Peyer's patch (tissue), 4 donors: ENCODE data around the gene KRTAP1-1. TPM values are rescaled to one million over a fixed set of nuclear protein-coding genes. Genes with fewer than 3 reads are reported as not detected.
"Not testable (repeated sequence)": the region's sequence is repeated elsewhere in the genome, so short reads cannot be mapped to it uniquely, and the experiment has no call there.

ENCODE experiments used
- DNase-seq, 3 donors: peaks; one replicate each; pipeline ENCODE4 v3.0.0-alpha.2; 2017 to 2019
- H3K27ac ChIP-seq, 4 donors: fragments of 200-600 bp; sonication (generic); one replicate each; pipeline ENCODE4 v1.5.1; 2016 to 2019
- H3K27me3 ChIP-seq, 2 donors: fragments of 200-600 bp; sonication (generic); one replicate each; pipeline ENCODE4 v1.5.1; 2019
- H3K36me3 ChIP-seq, 3 donors: fragments of 200-600 bp; sonication (generic); one replicate each; pipeline ENCODE4 v1.5.1; 2016 to 2019
- H3K4me1 ChIP-seq, 4 donors: fragments of 200-600 bp; sonication (generic); one replicate each; pipeline ENCODE4 v1.5.1; 2016 to 2019
- H3K4me3 ChIP-seq, 4 donors: fragments of 200-600 bp; sonication (generic); 1 replicate in 3 of 4; 2 replicates in 1 of 4; pipeline ENCODE4 v1.5.1; 2016 to 2019; ENCODE audit warnings: mild to moderate bottlenecking in 1 of 4
- H3K9me3 ChIP-seq, 4 donors: fragments of 200-600 bp; sonication (generic); one replicate each; pipeline ENCODE4 v1.5.1; 2016 to 2019; ENCODE audit warnings: mild to moderate bottlenecking in 1 of 4
- POLR2A ChIP-seq, 2 donors: fragments of 450-650 bp; IDR thresholded peaks; one replicate each; pipeline ENCODE4 v1.5.1; 2017; ENCODE audit warnings: antibody characterized with exemption in 2 of 2, mild to moderate bottlenecking in 2 of 2, moderate library complexity in 2 of 2
- total RNA-seq, 4 donors: library from RNA; depleted of rRNA; stranded (reverse); fragments of >200 nt; gene quantifications; one replicate each; pipeline ENCODE4 v1.1.0, GENCODE V29; 2016
- TF ChIP-seq, protein P1 (sequence below), 6 experiments: fragments of 450-650 bp in 4 of 6; fragments of 200-600 bp in 2 of 6; sonication (generic) in 1 of 6; IDR thresholded peaks; one replicate each; pipeline ENCODE4 v1.5.1; 2017 to 2019; ENCODE audit warnings: antibody characterized with exemption in 6 of 6, mild to moderate bottlenecking in 3 of 6, moderate library complexity in 1 of 6

The KRTAP1-1 gene
- total RNA-seq, 4 donors from 2014 or later: not detected

DNA sequence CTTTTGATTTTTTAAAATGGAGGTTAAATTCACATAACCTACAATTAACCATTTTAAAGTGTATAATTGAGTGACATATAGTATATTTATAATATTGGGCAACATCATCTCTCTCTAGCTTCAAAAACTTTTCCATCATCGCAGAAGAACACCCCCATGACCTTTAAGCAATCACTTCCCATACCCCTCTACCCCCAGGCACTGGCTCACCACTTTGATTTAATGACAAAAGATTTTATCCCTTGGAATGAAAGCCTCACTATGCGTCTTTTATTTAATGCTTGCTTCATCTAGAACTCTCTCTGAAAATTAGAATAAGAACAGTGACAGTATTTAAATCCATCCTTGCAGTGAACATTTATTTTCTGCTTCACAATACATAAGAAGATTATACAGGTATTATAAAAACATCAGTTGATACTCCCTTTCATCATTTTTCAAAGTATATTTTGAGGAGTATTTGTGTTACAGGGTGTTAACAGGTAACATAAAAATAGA, 3.3 kb downstream of the KRTAP1-1 start:
- DNase-seq: no peak
- Histone ChIP-seq H3K27me3 (no peaks in the 10 kb centered on the region), H3K9me3 (no peaks in the 10 kb centered on the region), H3K4me3 (no peak overlapping the region), H3K27ac (no peak overlapping the region), H3K4me1 (no peaks in the 10 kb centered on the region), H3K36me3 (no peaks in the 10 kb centered on the region)
- no peak for TF ChIP-seq POLR2A (IDR thresholded peaks at IDR 0.05)
- TF ChIP-seq, protein P1, sequence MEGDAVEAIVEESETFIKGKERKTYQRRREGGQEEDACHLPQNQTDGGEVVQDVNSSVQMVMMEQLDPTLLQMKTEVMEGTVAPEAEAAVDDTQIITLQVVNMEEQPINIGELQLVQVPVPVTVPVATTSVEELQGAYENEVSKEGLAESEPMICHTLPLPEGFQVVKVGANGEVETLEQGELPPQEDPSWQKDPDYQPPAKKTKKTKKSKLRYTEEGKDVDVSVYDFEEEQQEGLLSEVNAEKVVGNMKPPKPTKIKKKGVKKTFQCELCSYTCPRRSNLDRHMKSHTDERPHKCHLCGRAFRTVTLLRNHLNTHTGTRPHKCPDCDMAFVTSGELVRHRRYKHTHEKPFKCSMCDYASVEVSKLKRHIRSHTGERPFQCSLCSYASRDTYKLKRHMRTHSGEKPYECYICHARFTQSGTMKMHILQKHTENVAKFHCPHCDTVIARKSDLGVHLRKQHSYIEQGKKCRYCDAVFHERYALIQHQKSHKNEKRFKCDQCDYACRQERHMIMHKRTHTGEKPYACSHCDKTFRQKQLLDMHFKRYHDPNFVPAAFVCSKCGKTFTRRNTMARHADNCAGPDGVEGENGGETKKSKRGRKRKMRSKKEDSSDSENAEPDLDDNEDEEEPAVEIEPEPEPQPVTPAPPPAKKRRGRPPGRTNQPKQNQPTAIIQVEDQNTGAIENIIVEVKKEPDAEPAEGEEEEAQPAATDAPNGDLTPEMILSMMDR (IDR thresholded peaks at IDR 0.05): no peak

DNA sequence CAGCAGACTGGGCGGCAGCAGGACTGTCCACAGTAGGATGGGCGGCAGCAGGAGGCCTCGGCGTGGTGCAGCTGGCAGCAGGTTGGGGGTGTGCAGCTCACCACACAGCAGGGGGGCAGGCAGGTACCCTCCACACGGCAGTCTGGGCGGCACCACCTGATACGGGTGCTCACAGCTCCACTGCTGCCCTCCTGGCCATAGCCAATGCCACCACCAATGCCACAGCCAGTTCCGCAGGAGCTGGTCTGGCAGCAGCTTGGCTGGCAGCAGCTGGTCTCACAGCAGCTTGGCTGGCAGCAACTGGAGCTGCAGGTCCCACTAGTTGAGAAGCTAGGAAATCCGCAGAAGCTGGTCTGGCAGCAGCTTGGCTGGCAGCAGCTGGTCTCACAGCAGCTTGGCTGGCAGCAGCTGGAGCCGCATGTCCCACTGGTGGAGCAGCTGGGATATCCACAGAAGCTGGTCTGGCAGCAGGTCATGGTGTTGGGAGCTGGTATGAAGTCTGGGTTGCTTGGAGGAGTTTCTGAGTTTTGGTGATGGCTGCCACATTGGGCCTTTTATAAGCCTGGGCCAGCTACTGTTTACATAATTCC, 6.8 kb downstream of the KRTAP1-1 start, which contains the start of gene KRTAP1-3:
Gene KRTAP1-3 (minus strand): TSS at position 529 of the 590 bp plus-strand sequence. CDS start 53 bp downstream, at position 476.
- not testable (repeated sequence) for H3K36me3 ChIP-seq, H3K4me3 ChIP-seq, H3K9me3 ChIP-seq, H3K27ac ChIP-seq, H3K4me1 ChIP-seq, H3K27me3 ChIP-seq, DNase-seq

DNA sequence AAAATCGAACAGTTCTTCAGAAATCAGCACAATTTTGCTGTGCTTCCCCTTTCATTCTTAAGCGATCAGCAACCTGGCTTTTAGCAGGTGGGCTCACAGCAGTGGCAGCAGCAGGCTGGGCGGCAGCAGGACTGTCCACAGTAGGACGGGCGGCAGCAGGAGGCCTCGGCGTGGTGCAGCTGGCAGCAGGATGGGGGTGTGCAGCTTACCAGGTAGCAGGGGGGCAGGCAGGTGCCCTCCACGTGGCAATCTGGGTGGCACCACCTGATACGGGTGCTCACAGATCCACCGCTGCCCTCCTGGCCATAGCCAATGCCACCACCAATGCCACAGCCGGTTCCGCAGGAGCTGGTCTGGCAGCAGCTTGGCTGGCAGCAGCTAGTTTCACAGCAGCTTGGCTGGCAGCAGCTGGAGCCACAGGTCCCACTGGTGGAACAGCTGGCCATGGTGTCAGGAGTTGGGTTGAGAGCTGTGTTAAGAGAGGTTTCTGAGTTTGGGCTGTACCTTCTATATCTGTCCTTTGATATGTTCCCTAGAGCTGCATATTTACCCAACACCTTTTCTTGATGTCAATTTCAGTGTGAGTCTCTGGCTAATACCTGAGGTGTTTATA, 11.5 kb downstream of the KRTAP1-1 start, which contains the start of gene KRTAP1-4:
Gene KRTAP1-4 (minus strand): TSS at position 563 of the 613 bp plus-strand sequence. CDS start 117 bp downstream, at position 446.
- Histone ChIP-seq H3K27me3 (no peaks in the 10 kb centered on the region), H3K36me3 (no peaks in the 10 kb centered on the region), H3K27ac (no peak within 1 kb of the TSS), H3K9me3 (no peaks in the 10 kb centered on the region), H3K4me3 (no peak within 1 kb of the TSS), H3K4me1 (no peaks in the 10 kb centered on the region)
- TF ChIP-seq, protein P1 (IDR thresholded peaks at IDR 0.05): no peak
- TF ChIP-seq POLR2A (IDR thresholded peaks at IDR 0.05): no peak
- no peak for DNase-seq

DNA sequence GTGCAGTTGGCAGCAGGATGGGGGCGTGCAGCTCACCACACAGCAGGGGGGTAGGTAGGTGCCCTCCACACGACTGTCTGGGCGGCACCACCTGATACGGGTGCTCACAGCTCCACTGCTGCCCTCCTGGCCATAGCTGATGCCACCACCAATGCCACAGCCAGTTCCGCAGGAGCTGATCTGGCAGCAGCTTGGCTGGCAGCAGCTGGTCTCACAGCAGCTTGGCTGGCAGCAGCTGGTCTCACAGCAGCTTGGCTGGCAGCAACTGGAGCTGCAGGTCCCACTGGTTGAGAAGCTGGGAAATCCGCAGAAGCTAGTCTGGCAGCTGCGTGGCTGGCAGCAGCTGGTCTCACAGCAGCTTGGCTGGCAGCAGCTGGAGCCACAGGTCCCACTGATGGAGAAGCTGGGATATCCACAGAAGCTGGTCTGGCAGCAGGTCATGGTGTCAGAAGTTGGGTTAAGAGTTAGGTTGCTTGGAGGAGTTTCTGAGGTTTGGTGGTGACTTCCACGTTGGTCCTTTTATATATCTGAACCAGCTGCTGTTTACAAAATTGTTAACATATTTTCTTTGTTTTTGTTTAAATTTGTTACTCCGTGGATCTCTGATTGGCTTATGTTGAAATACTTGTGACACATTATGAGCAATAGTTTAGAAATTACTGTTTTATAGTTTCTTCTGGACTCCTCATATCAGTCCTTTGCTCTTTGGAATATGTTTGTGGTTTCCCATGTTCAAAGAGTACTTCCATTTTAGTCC, 14.4 kb downstream of the KRTAP1-1 start, which contains the start of gene KRTAP1-5:
Gene KRTAP1-5 (minus strand): TSS at position 494 of the 757 bp plus-strand sequence. CDS start 53 bp downstream, at position 441.
- Histone ChIP-seq H3K4me3 (no peak within 1 kb of the TSS), H3K36me3 (no peaks in the 10 kb centered on the region)
- DNase-seq: no peak

DNA sequence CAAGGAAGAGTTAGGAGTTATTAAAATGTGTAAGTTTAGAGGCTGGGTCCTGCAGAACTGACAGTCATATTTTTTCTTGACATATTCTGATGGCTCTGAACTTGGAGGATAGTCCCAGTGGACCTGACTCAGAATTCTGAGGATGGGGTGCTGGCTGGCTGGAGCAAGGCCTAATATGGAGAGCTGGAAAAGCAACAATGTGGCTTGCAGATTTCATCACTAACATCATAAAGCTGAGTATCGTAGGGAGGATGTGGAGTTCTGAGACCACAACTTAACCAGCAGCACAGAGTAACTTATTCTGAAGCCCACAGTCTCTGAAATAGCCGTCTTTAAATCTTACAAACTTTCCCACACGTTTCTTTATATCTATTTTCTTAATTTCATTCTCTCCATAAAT, 16.6 kb downstream of the KRTAP1-1 start:
- Histone ChIP-seq H3K4me3 (no peak overlapping the region), H3K36me3 (no peaks in the 10 kb centered on the region), H3K9me3 (no peaks in the 10 kb centered on the region), H3K27ac (no peak overlapping the region), H3K4me1 (no peaks in the 10 kb centered on the region), H3K27me3 (no peaks in the 10 kb centered on the region)
- DNase-seq: no peak
- TF ChIP-seq, protein P1 (IDR thresholded peaks at IDR 0.05): no peak
- no peak for TF ChIP-seq POLR2A (IDR thresholded peaks at IDR 0.05)

More for the DNA sequence above, 14.4 kb downstream of the KRTAP1-1 start, which contains the start of gene KRTAP1-5:
- TF ChIP-seq, protein P1 (IDR thresholded peaks at IDR 0.05): no peak
- no peak for TF ChIP-seq POLR2A (IDR thresholded peaks at IDR 0.05)
- Histone ChIP-seq H3K27ac (no peak within 1 kb of the TSS), H3K9me3 (no peaks in the 10 kb centered on the region), H3K4me1 (no peaks in the 10 kb centered on the region), H3K27me3 (no peaks in the 10 kb centered on the region)
